Stimulated activated CD4-positive, alpha-beta T cell treated with anti-CD3 and anti-CD28 coated beads, Interleukin-2, amount 100 ng/mL, for 48 hours (primary cell): ENCODE data around the gene LMNTD1.

ENCODE experiments used
- DNase-seq, 2 donors: peaks; one replicate each; pipeline ENCODE4 v3.0.0-alpha.2; 2020

The LMNTD1 gene

GRCh38 chr12:25550186-25550585, 2.9 kb downstream of the LMNTD1 start:
- no peak for DNase-seq

GRCh38 chr12:25549120-25549519, 4.0 kb downstream of the LMNTD1 start:
- no peak for DNase-seq

- DNase-seq, result no peak
Measured at GRCh38 chr12:25546318-25546717, 6.8 kb downstream of the LMNTD1 start.

- DNase-seq, result no peak
Measured at GRCh38 chr12:25533150-25533549, 19.9 kb downstream of the LMNTD1 start.

- no peak for DNase-seq
Measured at GRCh38 chr12:25531502-25532052, 21.5 kb downstream of the LMNTD1 start.

GRCh38 chr12:25529738-25530137, 23.3 kb downstream of the LMNTD1 start:
- no peak for DNase-seq

- DNase-seq, result no peak
Measured at GRCh38 chr12:25526778-25527177, 26.3 kb downstream of the LMNTD1 start.

GRCh38 chr12:25524366-25524765, 28.7 kb downstream of the LMNTD1 start:
- no peak for DNase-seq

- DNase-seq, result no peak
Measured at GRCh38 chr12:25521625-25522256, 31.3 kb downstream of the LMNTD1 start.

GRCh38 chr12:25518512-25518911, 34.6 kb downstream of the LMNTD1 start:
- no peak for DNase-seq

GRCh38 chr12:25504744-25505143, 48.3 kb downstream of the LMNTD1 start:
- DNase-seq, result no peak

GRCh38 chr12:25503666-25504065, 49.4 kb downstream of the LMNTD1 start:
- no peak for DNase-seq

GRCh38 chr12:25502596-25502995, 50.5 kb downstream of the LMNTD1 start:
- no peak for DNase-seq

GRCh38 chr12:25502118-25502517, 51.0 kb downstream of the LMNTD1 start:
- DNase-seq, result no peak

GRCh38 chr12:25501549-25501948, 51.5 kb downstream of the LMNTD1 start:
- no peak for DNase-seq

- no peak for DNase-seq
Measured at GRCh38 chr12:25500651-25501050, 52.4 kb downstream of the LMNTD1 start.

GRCh38 chr12:25497021-25497420, 56.1 kb downstream of the LMNTD1 start:
- no peak for DNase-seq

- DNase-seq, result no peak
Measured at GRCh38 chr12:25496098-25496587, 56.9 kb downstream of the LMNTD1 start.

GRCh38 chr12:25495331-25496097, 57.6 kb downstream of the LMNTD1 start:
- no peak for DNase-seq

GRCh38 chr12:25494926-25495325, 58.2 kb downstream of the LMNTD1 start:
- DNase-seq, result no peak

- no peak for DNase-seq
Measured at GRCh38 chr12:25493682-25494081, 59.4 kb downstream of the LMNTD1 start.

- DNase-seq, result no peak
Measured at GRCh38 chr12:25491396-25492325, 61.4 kb downstream of the LMNTD1 start.
